BLaER1 treated with 17β-estradiol and CSF1 and Interleukin-3, amounts not matched to agents 10 nM and 100 nM (cell line): ENCODE measurements around the gene C3orf18.

Source experiments
- H3K27ac ChIP-seq, 11 experiments: shearing (Covaris generic); formaldehyde crosslinking; 2 replicates each; pipeline ENCODE4 v1.8.1; 2022
- H3K27me3 ChIP-seq, 11 experiments: shearing (Covaris generic); formaldehyde crosslinking; 2 replicates each; pipeline ENCODE4 v1.8.1; 2022
- H3K36me3 ChIP-seq, 11 experiments: shearing (Covaris generic); formaldehyde crosslinking; 2 replicates each; pipeline ENCODE4 v1.8.1; 2022
- H3K4me1 ChIP-seq, 10 experiments: shearing (Covaris generic); formaldehyde crosslinking; 2 replicates each; pipeline ENCODE4 v1.8.1; 2022
- H3K4me2 ChIP-seq, 11 experiments: shearing (Covaris generic); formaldehyde crosslinking; 2 replicates each; pipeline ENCODE4 v1.8.1; 2022
- H3K4me3 ChIP-seq, 10 experiments: shearing (Covaris generic); formaldehyde crosslinking; 2 replicates each; pipeline ENCODE4 v1.8.1; 2022
- H3K9ac ChIP-seq, 11 experiments: shearing (Covaris generic); formaldehyde crosslinking; 2 replicates each; pipeline ENCODE4 v1.8.1; 2022
- H3K9me3 ChIP-seq, 11 experiments: shearing (Covaris generic); formaldehyde crosslinking; replicated peaks in 1 of 11; 2 replicates each; pipeline ENCODE4 v1.8.1; 2022
- H4K20me1 ChIP-seq, 11 experiments: shearing (Covaris generic); formaldehyde crosslinking; 2 replicates each; pipeline ENCODE4 v1.8.1; 2022
- Cebpa-rat ChIP-seq, 11 experiments: shearing (Covaris generic); IDR thresholded peaks; 2 replicates each; pipeline ENCODE4 v1.8.1; 2022

The C3orf18 gene

DNA sequence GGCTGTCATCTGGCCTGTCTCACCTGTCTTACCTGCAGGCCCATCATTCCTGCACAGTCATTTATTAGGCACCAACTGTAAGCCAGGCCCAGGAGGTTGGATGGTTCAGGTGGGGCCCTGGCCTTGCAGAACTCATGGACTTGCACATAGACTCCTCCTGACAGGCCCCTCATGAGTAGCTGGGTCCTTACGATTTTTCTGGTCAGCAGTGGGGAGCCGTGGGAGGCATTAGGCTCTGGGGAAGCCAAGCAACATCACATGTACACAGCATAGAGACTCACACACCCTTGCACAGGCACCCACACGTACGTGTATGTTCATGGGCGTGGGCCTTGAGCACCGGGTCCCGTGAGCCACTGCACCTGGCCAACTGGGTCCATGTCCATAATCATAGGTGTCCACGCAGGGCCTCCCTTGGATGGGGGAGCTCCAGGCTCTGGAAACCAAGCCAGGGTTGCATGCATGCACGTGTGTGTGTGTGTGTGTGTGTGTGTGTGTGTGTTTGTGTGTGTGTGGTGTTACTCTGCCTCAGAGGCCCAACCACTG is 23.7 kb upstream of the C3orf18 start:
- Histone ChIP-seq H3K4me2 (peak overlapping the region; percentile 85 to 98 (median 96)), H3K36me3 (no peaks in the 10 kb centered on the region), H3K9me3 (no peaks in the 10 kb centered on the region), H3K27ac (peak overlapping the region; percentile 85 to 99 (median 94)), H4K20me1 (no peaks in the 10 kb centered on the region), H3K4me1 (peaks cover 36 to 98% (median 73%) of the 10 kb centered on the region in 10 experiments), H3K4me3 (peak overlapping the region in 9 of 10 experiments; percentile 15 to 58 (median 38); a peak in 11 of 20 replicates), H3K9ac (peak overlapping the region; percentile 77 to 90 (median 83)), H3K27me3 (no peaks in the 10 kb centered on the region)
- no peak for TF ChIP-seq Cebpa-rat (IDR thresholded peaks at IDR 0.05)

DNA sequence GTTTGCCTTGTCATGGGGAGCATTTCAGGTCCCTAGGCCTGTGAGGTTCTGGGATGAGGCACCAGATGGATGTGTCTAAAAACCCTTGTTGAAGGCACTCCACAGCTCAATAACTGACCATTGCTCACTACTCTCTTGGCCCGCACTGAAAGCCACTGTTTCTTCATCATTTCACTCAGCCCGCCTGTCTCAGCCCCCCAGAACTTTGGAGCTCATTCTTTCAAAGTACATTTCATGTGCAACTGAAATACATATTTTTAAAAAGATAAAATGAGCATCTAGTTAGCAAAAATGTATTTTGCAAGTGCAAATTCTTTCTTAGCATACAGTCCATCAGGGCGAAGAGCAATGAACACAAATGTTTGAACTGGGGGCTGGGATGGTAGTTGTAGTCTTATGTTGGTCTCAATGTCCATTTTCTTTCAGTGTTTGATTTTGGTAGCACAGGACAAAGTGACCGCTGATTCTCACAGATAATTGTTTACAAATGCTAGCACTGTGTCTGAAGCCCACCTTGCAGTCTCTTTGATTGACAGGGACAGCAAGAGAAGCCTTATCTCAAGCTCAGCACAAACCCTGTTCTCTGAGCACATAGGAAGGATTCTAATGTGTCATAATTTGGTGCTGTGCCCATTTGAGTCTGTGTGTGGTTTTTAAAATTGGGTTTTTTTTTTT is 21.3 kb upstream of the C3orf18 start:
- Histone ChIP-seq H3K36me3 (peaks cover 0 to 16% (median 0%) of the 10 kb centered on the region in 11 experiments; a peak in 4 of 22 replicates), H3K9me3 (no peaks in the 10 kb centered on the region), H3K4me2 (peak overlapping the region in 10 of 11 experiments; percentile 9 to 98 (median 96); a peak in 18 of 22 replicates), H3K4me3 (no peak overlapping the region), H3K9ac (peak overlapping the region; percentile 4 to 90 (median 31); a peak in 15 of 22 replicates), H3K4me1 (peaks cover 36 to 96% (median 67%) of the 10 kb centered on the region in 10 experiments), H4K20me1 (no peaks in the 10 kb centered on the region; a peak in 1 of 22 replicates), H3K27ac (peak overlapping the region; percentile 4 to 99 (median 85); a peak in 19 of 22 replicates), H3K27me3 (no peaks in the 10 kb centered on the region)
- TF ChIP-seq Cebpa-rat (IDR thresholded peaks at IDR 0.05) = no peak

DNA sequence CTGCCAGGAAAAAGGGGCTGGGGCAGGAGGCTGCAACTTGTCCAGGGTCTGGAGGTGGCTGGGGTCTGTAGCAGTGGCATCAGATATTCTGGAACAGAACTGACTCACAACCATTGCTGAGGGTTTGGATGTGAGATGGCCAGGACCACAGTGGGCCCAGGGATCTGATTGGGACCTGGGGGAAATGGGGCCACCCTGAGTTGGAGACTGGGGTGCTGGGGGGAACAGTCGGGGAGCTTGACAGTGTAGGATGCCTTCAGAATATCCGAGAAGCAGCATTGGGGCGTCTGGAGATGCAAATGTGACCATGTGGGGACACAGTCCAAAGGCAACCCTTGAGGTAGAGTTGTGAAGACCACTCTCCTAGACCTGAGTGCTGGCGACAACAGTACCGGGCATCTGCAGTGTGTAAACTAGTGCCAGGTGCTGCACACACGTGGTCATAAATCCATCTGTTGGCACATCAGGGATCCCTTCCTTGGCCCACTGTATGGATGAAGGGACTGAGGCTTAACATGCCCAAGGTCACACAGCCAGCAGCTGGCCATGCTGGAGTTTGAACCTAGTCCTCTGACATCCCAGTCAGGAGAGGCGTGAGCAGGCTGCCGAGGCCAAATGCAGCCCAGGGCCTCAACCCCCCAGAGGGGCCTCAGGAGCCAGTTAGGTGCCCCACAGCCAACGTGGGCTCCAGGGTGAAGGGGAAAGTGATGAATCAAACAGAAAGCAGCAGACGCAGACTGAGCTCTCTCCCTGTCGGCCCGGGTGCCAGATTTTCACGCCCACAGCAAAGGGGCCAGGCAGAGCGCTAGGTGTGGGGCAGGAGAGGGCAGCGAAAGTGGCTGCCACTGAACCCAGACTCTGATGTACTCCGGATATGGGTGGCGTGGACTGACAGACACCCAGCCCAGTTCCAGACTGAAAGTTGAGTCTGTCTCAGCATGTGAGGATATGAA is 20.5 kb upstream of the C3orf18 start:
- no peaks in the 10 kb centered on the region; a peak in 1 of 22 replicates for H4K20me1 ChIP-seq
- no peak for TF ChIP-seq Cebpa-rat (IDR thresholded peaks at IDR 0.05)
- peaks cover 34 to 88% (median 60%) of the 10 kb centered on the region in 10 experiments for H3K4me1 ChIP-seq
- H3K9ac ChIP-seq = peak overlapping the region; percentile 4 to 90 (median 31); a peak in 16 of 22 replicates
- H3K36me3 ChIP-seq = peaks cover 0 to 25% (median under 1%) of the 10 kb centered on the region in 11 experiments; a peak in 6 of 22 replicates
- H3K4me3 ChIP-seq = no peak overlapping the region
- H3K27ac ChIP-seq = peak overlapping the region in 10 of 11 experiments; percentile 16 to 99 (median 60); a peak in 19 of 22 replicates
- peak overlapping the region; percentile 9 to 98 (median 95); a peak in 19 of 22 replicates for H3K4me2 ChIP-seq
- no peaks in the 10 kb centered on the region for H3K9me3 ChIP-seq
- H3K27me3 ChIP-seq = no peaks in the 10 kb centered on the region

DNA sequence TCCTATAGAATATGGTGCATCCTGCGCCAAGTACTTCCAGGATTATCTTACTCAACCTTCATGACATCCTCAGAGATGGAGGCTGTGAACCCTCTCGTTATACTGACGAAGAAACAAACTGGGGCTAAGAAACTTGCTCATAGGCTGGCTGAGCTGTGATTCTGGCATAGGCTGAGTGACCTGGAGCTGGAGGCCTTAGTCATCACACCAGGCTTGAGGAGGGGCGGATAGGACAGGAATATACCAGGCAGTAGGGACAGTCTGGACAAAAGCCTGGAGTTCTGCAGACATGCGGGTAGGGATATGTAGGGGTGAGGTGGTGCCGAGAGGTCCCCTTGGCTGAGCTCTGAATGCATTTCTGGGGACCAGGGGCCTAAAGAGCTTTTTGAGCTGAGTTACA is 19.8 kb upstream of the C3orf18 start:
- Histone ChIP-seq H3K27ac (peak overlapping the region in 3 of 11 experiments; percentile 58 to 99 (median 85); a peak in 1 of 22 replicates), H3K27me3 (no peaks in the 10 kb centered on the region), H3K36me3 (peaks cover 0 to 32% (median 7%) of the 10 kb centered on the region in 11 experiments; a peak in 13 of 22 replicates), H3K4me2 (peak overlapping the region in 1 of 11 experiments; percentile 98; a peak in 2 of 22 replicates), H3K9me3 (no peaks in the 10 kb centered on the region), H3K4me3 (no peak overlapping the region), H4K20me1 (no peaks in the 10 kb centered on the region; a peak in 1 of 22 replicates), H3K9ac (no peak overlapping the region; a peak in 2 of 22 replicates), H3K4me1 (peaks cover 27 to 81% (median 53%) of the 10 kb centered on the region in 10 experiments)
- TF ChIP-seq Cebpa-rat (IDR thresholded peaks at IDR 0.05) = no peak

DNA sequence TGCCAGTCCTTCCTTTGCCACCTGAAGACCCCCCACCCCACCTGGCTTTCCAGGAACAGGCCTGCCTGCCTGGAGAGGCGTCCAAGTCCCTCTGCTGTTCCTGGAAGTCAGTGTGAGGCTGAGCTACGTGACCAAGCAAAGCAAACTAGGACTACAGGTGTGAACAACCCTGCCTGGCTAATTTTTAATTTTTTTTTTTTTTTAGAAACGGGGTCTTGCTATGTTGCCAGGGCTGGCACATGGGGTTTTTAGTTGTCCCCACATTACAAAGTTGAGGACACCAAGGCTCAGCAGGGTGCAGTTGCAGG is 19.2 kb upstream of the C3orf18 start:
- Histone ChIP-seq H3K9ac (peak overlapping the region in 3 of 11 experiments; percentile 2 to 15 (median 10); a peak in 3 of 22 replicates), H3K36me3 (peaks cover 0 to 38% (median 14%) of the 10 kb centered on the region in 11 experiments; a peak in 17 of 22 replicates), H3K27me3 (no peaks in the 10 kb centered on the region), H3K9me3 (no peaks in the 10 kb centered on the region), H3K27ac (peak overlapping the region in 1 of 11 experiments; percentile 11; a peak in 1 of 22 replicates), H3K4me3 (no peak overlapping the region), H3K4me2 (no peak overlapping the region), H3K4me1 (peaks cover 21 to 75% (median 47%) of the 10 kb centered on the region in 10 experiments), H4K20me1 (no peaks in the 10 kb centered on the region; a peak in 1 of 22 replicates)
- TF ChIP-seq Cebpa-rat (IDR thresholded peaks at IDR 0.05) = no peak

DNA sequence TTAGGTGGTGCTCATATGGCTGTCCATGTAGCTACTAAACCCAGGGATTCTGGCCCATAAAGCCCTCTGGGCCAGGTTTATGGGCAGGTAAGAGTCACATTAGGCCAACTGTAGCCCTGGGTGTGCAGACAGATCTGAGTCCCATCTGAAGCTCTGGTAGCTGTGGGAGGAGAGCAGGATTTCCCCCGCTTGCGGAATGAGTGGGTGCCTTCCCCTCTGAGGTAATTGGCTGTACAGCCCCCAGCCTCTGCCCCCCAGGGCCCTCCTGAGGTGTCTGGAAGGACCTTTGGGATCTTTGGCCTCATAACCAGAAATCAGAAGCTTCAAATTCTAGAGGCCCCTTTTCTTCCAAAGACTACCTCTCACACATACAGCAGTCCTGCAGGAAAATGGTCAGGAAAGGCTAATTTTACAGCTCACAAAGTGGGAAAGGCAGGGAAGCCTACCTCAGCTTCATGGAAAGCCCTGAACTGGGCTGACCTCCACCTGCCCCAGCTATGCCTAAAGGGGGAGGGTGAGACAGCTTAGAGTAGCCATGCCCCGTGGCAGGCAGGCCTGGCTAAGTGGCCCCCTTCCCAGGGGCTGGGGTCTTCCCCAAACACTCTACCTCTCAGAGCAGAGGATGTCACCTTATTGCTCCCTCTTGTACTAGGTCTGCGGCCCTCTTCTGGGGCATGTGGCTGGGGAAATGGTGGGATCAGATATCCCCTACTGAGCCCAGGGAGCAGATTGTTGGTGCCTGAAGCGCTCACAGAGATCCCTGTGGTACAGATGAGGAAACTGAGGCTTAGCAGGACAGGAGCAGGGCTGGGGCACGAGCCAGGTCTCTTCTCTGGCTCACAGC is 18.6 kb upstream of the C3orf18 start:
- Histone ChIP-seq H3K36me3 (peaks cover 0 to 44% (median 20%) of the 10 kb centered on the region in 11 experiments; a peak in 18 of 22 replicates), H3K27me3 (no peaks in the 10 kb centered on the region), H3K9ac (peak overlapping the region in 5 of 11 experiments; percentile 2 to 37 (median 10); a peak in 7 of 22 replicates), H3K9me3 (no peaks in the 10 kb centered on the region), H4K20me1 (no peaks in the 10 kb centered on the region; a peak in 1 of 22 replicates), H3K4me2 (no peak overlapping the region), H3K4me1 (peaks cover 15 to 73% (median 43%) of the 10 kb centered on the region in 10 experiments), H3K27ac (peak overlapping the region in 2 of 11 experiments; percentile 11 to 26; a peak in 3 of 22 replicates), H3K4me3 (no peak overlapping the region)
- TF ChIP-seq Cebpa-rat (IDR thresholded peaks at IDR 0.05) = no peak

DNA sequence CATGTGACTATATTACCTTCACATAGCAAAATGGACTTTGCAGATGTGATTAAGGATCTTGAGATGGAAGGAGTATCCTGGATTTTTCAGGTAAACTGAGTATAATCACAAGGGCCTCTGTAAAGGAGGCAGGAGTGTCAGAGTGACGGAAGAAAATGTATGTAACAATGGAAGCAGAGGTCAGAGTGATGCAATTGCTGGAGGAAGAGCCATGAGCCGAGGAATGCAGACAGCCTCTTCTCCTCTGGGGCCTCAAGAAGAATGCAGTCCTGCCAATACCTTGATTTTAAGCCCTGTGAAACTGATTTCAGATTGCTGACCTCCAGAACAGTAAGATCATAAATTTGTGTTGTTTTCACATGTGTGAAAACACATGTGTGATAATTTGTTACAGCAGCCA is 16.8 kb upstream of the C3orf18 start:
- no peaks in the 10 kb centered on the region; a peak in 1 of 22 replicates for H4K20me1 ChIP-seq
- peak overlapping the region in 1 of 11 experiments; percentile 10; a peak in 1 of 22 replicates for H3K9ac ChIP-seq
- peaks cover 0 to 62% (median 31%) of the 10 kb centered on the region in 10 experiments; a peak in 18 of 20 replicates for H3K4me1 ChIP-seq
- H3K27me3 ChIP-seq = no peaks in the 10 kb centered on the region
- H3K4me2 ChIP-seq = peak overlapping the region in 2 of 11 experiments; percentile 7 to 19; a peak in 3 of 22 replicates
- H3K9me3 ChIP-seq = no peaks in the 10 kb centered on the region
- H3K4me3 ChIP-seq = no peak overlapping the region
- TF ChIP-seq Cebpa-rat (IDR thresholded peaks at IDR 0.05) = no peak
- peaks cover 13 to 61% (median 37%) of the 10 kb centered on the region in 11 experiments; a peak in 20 of 22 replicates for H3K36me3 ChIP-seq
- H3K27ac ChIP-seq = peak overlapping the region in 1 of 11 experiments; percentile 5; a peak in 1 of 22 replicates
